ENCODE results near the gene PSTK. TPM values are rescaled to one million over a fixed set of nuclear protein-coding genes. Genes with fewer than 3 reads are reported as not detected.

PSTK gene
- total and polyA plus RNA-seq, 2 of the 13 experiments (the other 11 are each of a cell fraction or from before 2014, with no cell fraction given) = 8.2 to 9.3 TPM

GRCh38 chr10:123008355-123009104, 28.3 kb downstream of the PSTK start, which contains the start of the genes ACADSB and IKZF5 (continued):
- TF ChIP-seq ZBTB42 (CRISPR knock-in tag; IDR thresholded peaks at IDR 0.05) (0 out of 2 replicates have a peak, but pooled peaks have one; percentile 66), ELK4 (CRISPR knock-in tag; IDR thresholded peaks at IDR 0.05; ENCODE audit: borderline replicate concordance) (no peak), NBN (conservative IDR thresholded peaks at IDR 0.05) (no peak), POLR2G (IDR thresholded peaks at IDR 0.05; ENCODE audit: low read depth, low read length) (peak; percentile 98), THAP8 (CRISPR knock-in tag; IDR thresholded peaks at IDR 0.05; ENCODE audit: borderline replicate concordance) (peak; percentile 60), ZNF101 (CRISPR knock-in tag; IDR thresholded peaks at IDR 0.05; ENCODE audit: borderline replicate concordance, low read depth) (no peak), ZNF580 (CRISPR knock-in tag; IDR thresholded peaks at IDR 0.05; ENCODE audit: borderline replicate concordance, low read depth) (peak; percentile 70; the same call in 1 of the 2 replicates), SNAI1 (CRISPR knock-in tag; IDR thresholded peaks at IDR 0.05; ENCODE audit: borderline replicate concordance) (peak; percentile 88; the same call in 1 of the 2 replicates), TFAP4 (IDR thresholded peaks at IDR 0.05; ENCODE audit: borderline replicate concordance, low read depth) (no peak), ZNF263 (CRISPR knock-in tag; IDR thresholded peaks at IDR 0.05) (0 out of 2 replicates have a peak, but pooled peaks have one; percentile 16), GLI4 (CRISPR knock-in tag; IDR thresholded peaks at IDR 0.05; ENCODE audit: borderline replicate concordance) (no peak), ZNF225 (CRISPR knock-in tag; IDR thresholded peaks at IDR 0.05) (peak; percentile 89; the same call in 1 of the 2 replicates), ZNF547 (CRISPR knock-in tag; IDR thresholded peaks at IDR 0.05) (no peak; the same call in 1 of the 2 replicates)
- TF ChIP-seq, protein P1, sequence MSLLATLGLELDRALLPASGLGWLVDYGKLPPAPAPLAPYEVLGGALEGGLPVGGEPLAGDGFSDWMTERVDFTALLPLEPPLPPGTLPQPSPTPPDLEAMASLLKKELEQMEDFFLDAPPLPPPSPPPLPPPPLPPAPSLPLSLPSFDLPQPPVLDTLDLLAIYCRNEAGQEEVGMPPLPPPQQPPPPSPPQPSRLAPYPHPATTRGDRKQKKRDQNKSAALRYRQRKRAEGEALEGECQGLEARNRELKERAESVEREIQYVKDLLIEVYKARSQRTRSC (CRISPR knock-in tag; IDR thresholded peaks at IDR 0.05; ENCODE audit: low read depth) = no peak
- TF ChIP-seq, protein P2, sequence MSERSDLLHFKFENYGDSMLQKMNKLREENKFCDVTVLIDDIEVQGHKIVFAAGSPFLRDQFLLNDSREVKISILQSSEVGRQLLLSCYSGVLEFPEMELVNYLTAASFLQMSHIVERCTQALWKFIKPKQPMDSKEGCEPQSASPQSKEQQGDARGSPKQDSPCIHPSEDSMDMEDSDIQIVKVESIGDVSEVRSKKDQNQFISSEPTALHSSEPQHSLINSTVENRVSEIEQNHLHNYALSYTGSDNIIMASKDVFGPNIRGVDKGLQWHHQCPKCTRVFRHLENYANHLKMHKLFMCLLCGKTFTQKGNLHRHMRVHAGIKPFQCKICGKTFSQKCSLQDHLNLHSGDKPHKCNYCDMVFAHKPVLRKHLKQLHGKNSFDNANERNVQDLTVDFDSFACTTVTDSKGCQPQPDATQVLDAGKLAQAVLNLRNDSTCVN (CRISPR knock-in tag; IDR thresholded peaks at IDR 0.05; ENCODE audit: borderline replicate concordance) = 0 out of 2 replicates have a peak, but pooled peaks have one; percentile 53
- TF ChIP-seq, protein P3, sequence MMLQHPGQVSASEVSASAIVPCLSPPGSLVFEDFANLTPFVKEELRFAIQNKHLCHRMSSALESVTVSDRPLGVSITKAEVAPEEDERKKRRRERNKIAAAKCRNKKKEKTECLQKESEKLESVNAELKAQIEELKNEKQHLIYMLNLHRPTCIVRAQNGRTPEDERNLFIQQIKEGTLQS (CRISPR knock-in tag; IDR thresholded peaks at IDR 0.05) = no peak
- TF ChIP-seq, protein P4, sequence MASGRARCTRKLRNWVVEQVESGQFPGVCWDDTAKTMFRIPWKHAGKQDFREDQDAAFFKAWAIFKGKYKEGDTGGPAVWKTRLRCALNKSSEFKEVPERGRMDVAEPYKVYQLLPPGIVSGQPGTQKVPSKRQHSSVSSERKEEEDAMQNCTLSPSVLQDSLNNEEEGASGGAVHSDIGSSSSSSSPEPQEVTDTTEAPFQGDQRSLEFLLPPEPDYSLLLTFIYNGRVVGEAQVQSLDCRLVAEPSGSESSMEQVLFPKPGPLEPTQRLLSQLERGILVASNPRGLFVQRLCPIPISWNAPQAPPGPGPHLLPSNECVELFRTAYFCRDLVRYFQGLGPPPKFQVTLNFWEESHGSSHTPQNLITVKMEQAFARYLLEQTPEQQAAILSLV (CRISPR knock-in tag; IDR thresholded peaks at IDR 0.05; ENCODE audit: borderline replicate concordance) = peak; percentile 55; the same call in 1 of the 2 replicates
